ENCODE measurements around the gene HES6.

The HES6 gene

GRCh38 chr2:238252766-238253630 lies 13.2 kb upstream of the HES6 start:
- no peak for DNase-seq

DNA sequence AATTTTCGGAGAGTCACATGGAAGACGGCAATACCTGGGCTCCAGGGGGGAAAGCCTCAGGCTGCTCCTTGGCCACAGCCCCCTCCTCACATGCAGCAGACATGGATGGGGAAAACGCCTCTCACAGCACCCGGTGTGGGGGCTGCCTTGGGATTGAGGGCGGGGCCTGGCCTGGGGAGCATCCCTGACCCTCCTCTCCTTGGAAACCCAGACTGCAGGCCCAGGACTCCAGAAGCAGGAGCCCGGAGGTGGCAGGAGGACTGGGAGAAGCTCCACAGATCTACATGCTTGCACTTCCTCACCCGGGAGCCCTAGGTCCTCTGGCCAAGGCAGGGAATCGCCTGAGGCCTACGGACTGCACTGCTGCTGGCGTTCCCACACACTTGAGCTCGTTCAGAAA lies 12.1 kb upstream of the HES6 start:
- no peak for DNase-seq

DNA sequence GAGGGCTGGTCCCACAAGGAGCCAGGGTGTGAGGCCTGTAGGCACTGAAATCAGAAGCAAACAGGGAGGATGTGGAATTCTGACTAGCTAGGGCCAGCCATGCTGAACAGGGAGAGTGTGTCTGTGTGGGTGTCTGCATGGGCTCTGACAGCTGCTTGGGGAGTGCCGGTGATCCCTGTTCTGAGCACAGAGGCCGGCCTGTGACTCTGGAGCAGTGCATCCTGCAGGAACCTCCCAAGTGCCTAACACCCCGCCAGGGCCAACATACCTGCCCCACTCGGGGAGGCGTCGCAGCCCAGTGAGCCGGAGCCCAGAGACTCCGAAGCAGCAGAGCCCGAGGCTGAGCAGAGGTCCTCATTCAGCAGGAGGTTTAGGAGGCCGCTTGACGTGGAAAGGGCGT lies 11.5 kb upstream of the HES6 start:
- no peak for DNase-seq

GRCh38 chr2:238250896-238251295 lies 11.1 kb upstream of the HES6 start:
- DNase-seq, result no peak

- no peak for DNase-seq
Measured at GRCh38 chr2:238247841-238248453, 8.1 kb upstream of the HES6 start.

DNA sequence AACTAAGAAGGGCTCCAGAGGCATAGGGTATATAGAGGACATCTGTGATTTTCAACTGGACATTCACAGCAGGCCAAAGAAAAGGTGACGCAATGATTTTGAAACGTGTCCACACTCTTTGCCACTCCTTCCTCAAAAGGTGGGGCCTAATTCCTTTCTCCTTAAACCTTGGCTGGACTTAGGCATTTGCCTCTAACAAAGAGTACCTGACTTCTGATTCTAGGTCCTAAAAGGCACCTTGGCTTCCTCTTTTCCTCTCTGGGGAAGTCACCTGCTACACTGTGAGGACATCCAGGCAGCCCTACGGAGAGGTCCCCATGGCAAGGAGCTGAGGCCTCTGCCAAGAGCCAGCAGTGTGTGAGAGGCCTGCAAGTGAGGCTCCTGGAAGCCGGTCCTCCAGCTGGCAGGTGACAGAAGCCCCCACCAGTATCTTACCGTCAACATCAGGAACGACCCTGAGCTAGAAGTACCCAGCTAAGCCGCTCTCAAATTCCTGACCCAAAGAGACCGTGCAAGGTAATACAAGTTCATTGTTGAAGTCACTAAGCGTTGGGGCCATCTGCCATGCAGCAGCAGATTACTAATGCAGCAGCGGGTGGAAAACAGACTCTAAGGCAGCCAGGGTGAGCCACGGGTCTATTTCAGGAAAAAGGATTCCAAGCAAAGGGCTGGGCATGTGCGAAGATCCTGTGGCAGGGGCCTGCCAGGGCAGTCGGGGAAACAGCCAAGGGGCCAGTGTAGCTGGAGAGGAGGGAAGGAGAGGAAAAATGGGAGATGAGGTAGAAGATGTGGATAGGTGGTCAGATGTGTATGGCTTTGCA lies 7.4 kb upstream of the HES6 start:
- DNase-seq, result no peak

- DNase-seq, result no peak
Measured at GRCh38 chr2:238244151-238244550, 4.3 kb upstream of the HES6 start.

GRCh38 chr2:238243496-238244076 lies 3.7 kb upstream of the HES6 start:
- DNase-seq, result no peak

DNA sequence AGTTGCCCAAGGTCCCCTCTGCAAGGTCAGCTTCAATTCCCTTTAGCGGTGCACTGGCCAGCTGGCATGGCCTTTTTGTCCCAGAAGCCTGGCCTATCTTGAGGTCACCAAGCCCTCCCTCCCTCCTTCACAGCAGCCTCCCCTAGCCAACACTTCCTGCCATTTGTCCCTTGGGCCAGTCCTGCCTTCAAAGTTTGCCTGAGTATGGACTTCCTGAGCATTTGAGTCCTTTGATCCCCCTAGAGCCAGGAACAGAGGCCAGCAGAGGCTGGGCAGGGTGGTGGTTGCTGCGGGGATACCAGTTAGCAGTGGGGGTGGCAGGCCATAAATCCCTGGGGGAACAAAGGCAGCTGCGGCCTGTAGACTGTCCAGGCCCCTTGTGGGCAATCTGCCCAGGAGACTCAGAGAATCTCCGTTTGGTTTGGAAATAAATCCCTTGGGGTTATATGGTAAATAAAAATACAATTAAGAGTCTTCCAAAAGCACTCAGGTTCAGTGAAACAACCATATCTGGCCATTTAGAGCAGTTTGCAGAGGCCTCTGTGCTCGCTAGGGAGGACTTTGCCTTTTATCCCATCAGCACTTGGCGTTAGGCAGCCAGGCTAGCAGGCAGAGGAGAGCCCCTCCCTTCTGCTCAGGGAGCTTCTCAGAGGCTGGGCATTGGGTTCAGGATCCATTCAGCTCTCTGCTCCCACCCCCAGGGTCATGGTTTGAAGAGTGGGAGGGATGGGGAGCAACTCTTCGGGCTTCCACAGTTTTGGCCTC lies 3.1 kb upstream of the HES6 start:
- DNase-seq, result no peak

DNA sequence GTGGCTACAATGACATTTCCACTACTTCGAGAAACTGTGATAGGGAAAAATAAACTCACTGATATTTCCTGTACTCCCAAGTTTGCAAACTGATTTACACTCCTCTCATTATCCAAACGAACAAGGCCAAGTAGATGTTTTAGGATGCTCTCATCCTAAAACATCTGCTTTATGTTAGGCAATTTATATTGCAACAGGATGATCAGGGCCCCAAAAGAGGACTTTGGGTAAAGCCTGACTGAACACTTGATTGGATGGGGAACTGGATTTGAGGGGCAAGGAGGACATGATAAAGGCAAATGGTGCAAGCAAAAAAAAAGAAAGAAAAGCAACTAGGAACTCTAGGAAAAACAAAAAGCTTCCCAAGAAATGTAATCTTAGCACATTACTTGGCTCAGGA lies 2.1 kb upstream of the HES6 start:
- DNase-seq, result no peak

DNA sequence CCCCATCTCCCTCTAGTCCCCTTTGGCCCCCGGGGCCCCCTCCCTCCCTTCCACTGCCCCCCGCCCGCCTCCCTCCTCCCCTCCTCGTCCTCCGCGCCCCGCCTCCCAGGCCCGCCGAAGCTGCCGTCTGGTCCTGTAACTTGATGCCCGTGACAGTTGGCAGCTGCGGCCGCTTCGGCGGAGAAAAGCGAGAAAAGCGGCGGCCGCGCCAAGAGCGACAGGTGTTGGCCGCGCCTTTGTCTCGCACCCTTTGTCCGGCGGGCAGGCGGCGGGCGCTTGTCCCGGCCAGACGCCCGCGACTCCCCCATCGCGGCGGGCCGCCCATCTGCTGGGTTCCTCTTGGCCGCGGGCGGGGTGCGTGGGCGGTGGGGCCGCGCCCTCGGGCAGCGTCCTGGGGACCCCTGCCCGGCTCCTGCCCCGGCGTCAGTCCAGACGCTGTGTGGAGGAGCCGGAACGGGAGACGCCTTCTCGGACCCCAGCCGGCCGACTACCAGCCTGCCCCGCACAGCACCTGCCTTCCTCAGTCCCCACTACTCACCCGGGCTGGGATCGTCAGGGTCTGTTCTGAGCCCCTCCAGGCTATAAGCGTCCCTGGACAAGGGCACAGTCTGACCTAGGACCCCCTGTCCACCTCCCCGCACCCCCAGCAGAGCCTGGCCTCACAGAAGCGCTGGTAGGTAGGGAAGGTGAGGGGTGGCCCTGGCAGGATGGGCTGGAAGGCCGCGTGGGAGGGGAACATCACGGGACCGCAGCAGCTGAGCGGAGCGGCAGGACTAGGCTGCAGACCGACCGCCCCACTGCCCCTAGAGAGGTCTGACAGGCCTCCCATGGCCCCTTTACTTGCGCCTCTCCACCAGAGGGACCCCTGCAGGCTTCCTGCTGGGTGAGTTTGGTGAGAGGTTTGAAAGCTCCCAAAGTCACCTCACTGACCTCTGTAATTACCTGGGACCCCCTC lies 1.2 kb upstream of the HES6 start:
- peak; percentile 34 for DNase-seq

DNA sequence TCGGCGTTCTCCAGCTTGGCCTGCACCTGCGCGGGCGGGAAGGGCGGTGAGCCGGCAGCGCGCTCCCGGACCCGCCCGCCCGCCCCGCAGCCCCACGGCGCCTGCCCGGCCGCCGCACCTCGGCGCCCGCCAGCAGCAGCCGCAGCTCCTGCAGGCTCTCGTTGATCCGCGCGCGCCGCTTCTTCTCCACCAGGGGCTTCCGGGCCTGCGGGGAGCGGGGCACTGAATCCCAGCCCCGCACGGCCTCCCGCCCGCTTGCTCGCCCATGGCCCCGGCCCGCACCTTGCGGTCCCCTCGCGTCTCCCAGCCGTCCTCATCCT lies 335 bp downstream of the HES6 start:
- DNase-seq, result no peak

DNA sequence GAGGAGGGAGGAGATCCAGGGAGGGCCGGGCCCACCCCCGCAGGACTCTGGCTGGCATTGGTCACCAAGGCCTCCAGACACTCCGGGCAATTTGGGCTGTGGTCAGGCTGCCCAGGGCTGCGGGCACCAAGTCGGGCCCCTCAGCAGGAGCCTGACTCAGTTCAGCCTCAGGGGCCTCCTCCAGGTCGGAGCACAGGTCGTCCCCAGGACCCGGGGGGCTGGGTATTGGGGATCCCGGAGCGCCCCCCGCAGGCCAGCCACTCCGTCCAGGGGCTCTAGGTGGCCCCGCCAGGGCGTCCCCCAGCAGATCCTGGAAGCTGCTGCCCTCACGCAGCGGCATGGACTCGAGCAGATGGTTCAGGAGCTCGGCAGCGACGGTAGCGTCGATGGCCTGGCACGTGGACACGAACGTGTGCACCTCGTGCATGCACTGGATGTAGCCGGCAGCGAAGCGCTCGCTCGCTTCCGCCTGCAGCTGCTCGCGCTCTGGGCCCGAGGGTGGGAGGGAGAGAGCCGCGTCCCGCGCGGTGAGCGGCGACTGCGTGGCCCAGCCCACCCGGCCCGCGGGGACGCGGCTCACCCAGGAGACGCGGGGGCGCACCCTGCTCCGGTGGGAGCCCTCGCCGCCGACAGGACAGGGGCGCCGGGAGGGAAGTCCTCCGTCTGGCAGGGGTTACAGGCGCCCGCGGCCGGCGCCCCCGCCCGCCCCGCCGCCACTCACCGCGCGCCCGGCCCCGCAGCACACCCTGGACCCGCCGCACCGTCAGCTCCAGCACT lies 884 bp downstream of the HES6 start:
- peak; percentile 37 for DNase-seq

DNA sequence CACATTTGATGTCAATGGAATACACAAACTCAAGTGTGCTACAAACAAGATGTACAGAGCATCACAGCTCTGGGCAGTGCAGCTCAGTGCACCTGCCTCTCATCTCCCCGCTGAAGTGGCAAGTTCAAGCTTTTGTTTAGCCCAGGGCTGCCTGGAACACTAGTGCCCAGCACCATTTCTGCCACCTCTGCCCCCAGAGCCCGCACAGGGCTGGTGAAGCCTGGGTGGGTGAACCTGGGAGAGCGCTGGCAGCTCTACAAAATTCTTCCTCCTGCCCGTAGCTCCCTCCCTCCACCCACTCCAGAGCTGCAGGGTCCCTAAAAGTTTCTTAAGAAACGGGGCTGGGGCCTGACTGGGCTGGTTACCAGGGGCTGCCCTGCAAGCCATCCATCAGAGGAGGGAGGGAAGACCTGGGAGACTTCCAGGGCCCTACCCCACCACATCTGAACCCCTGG lies 1.5 kb downstream of the HES6 start:
- no peak for DNase-seq

GRCh38 chr2:238237431-238238135 lies 2.3 kb downstream of the HES6 start:
- DNase-seq, result no peak

DNA sequence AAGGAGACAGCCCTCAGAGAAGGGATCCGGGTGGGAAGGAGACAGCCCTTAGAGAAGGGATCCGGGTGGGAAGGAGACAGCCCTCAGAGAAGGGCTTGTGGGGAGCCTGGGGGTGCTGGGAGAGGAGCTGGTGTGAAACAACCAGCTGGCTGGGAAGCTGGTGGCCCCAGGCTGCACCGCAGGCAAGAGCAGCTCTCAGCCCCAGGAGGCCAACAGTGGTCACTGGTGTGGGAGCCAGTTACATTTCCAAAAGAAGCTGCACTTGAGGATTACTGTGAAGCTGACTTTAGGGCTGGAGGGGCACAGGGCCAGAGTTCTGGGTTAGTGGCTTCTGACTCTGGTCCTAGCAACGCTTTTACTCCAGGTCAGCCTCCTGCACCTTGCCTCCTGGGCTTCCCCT lies 3.3 kb downstream of the HES6 start:
- DNase-seq, result no peak

DNA sequence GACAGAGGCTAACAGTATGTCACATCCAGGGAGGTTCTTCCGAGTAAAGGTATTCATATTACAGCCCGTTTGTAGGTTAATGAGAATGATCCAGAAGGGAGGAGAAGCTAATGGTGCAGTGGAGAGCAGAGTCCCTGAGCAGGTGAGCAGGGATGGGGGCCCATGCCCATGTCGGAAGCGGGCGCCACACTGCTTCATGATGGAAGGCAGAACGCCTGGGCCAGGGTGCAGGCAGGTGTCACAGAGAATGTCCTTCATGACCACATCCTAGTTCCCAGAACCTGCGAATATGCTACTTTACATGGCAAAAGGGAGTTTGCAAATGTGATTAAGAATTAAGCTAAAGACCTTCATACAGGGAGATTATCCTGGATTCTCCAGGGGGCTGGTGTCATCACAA lies 4.0 kb downstream of the HES6 start:
- DNase-seq, result no peak

DNA sequence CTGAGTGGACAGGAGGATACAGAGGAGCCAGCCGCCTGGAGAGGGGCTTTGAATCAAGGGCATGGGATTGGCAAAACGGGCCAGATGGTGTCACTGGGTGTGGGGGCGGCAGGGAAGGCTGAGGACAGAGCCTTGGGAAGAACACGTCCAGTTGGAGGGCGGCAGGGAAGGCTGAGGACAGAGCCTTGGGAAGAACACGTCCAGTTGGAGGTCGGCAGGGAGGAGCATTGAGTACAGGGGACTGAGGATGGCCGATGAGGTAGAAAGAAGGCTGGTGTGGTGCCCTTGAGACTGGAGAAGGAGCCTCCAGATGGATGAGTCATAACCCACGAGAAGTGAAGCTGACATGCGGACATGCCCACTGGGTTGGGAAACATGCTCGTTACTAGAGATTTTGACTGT lies 4.5 kb downstream of the HES6 start:
- no peak for DNase-seq

DNA sequence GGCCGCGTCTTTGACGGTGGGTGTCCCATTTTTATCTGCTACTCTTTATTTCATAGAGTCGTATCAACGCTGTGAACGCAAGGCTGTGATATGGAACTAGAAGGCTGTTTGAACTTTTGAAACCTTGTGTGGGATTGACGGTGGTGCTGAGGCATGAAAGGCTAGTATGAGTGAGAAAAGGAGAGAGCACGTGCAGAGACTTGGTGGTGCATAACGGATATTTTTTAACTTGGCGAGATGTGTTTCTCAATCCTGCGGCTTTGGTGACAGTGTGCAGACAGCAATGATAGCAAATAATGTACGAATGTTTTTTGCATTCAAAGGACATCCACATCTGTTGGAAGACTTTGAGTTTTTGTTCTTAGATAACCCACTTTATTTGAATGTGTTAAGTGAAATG lies 6.2 kb downstream of the HES6 start:
- no peak for DNase-seq

GRCh38 chr2:238231809-238232208 lies 8.0 kb downstream of the HES6 start:
- DNase-seq, result no peak
